Measurements from ENCODE around the gene PPM1L. TPM values are rescaled to one million over a fixed set of nuclear protein-coding genes. Genes with fewer than 3 reads are reported as not detected.

The PPM1L gene
- total RNA-seq, 1 donor = 0.86 TPM

- no peak for DNase-seq (ENCODE audit: low read depth)
- no peak overlapping the region for H3K4me3 ChIP-seq (ENCODE audit: low read depth, low read length)
- TF ChIP-seq CTCF (IDR thresholded peaks at IDR 0.05; ENCODE audit: insufficient read depth, low read depth, low read length) = no peak
Measured at GRCh38 chr3:160804762-160805161, 48.7 kb downstream of the PPM1L start.

GRCh38 chr3:160806094-160806493, 50.1 kb downstream of the PPM1L start:
- no peak for TF ChIP-seq CTCF (IDR thresholded peaks at IDR 0.05; ENCODE audit: insufficient read depth, low read depth, low read length)
- DNase-seq (ENCODE audit: low read depth) = no peak
- H3K4me3 ChIP-seq (ENCODE audit: low read depth, low read length) = no peak overlapping the region

GRCh38 chr3:160806686-160807085, 50.7 kb downstream of the PPM1L start:
- no peak for DNase-seq (ENCODE audit: low read depth)
- no peak overlapping the region for H3K4me3 ChIP-seq (ENCODE audit: low read depth, low read length)
- TF ChIP-seq CTCF (IDR thresholded peaks at IDR 0.05; ENCODE audit: insufficient read depth, low read depth, low read length) = no peak

- no peak overlapping the region for H3K4me3 ChIP-seq (ENCODE audit: low read depth, low read length)
- DNase-seq (ENCODE audit: low read depth) = no peak
- no peak for TF ChIP-seq CTCF (IDR thresholded peaks at IDR 0.05; ENCODE audit: insufficient read depth, low read depth, low read length)
Measured at GRCh38 chr3:160808838-160809237, 52.8 kb downstream of the PPM1L start.

GRCh38 chr3:160809453-160809852, 53.4 kb downstream of the PPM1L start:
- no peak for TF ChIP-seq CTCF (IDR thresholded peaks at IDR 0.05; ENCODE audit: insufficient read depth, low read depth, low read length)

GRCh38 chr3:160810362-160811236, 54.6 kb downstream of the PPM1L start:
- no peak for TF ChIP-seq CTCF (IDR thresholded peaks at IDR 0.05; ENCODE audit: insufficient read depth, low read depth, low read length)
- no peak for DNase-seq (ENCODE audit: low read depth)
- H3K4me3 ChIP-seq (ENCODE audit: low read depth, low read length) = no peak overlapping the region

More at GRCh38 chr3:160809453-160809852, 53.4 kb downstream of the PPM1L start:
- no peak overlapping the region for H3K4me3 ChIP-seq (ENCODE audit: low read depth, low read length)
- DNase-seq (ENCODE audit: low read depth) = no peak

GRCh38 chr3:160811237-160811548, 55.2 kb downstream of the PPM1L start:
- H3K4me3 ChIP-seq (ENCODE audit: low read depth, low read length) = no peak overlapping the region
- DNase-seq (ENCODE audit: low read depth) = no peak
- TF ChIP-seq CTCF (IDR thresholded peaks at IDR 0.05; ENCODE audit: insufficient read depth, low read depth, low read length) = no peak

All from fibroblast of villous mesenchyme (primary cell).